IPS DF 6.9 (cell line): ENCODE measurements around the gene SH2D2A.

Experiments
- DNase-seq: peaks from one replicate; pipeline ENCODE4 v3.0.0-alpha.2; 2013; ENCODE audit warnings: low read depth, low spot score
- H3K27ac ChIP-seq: one replicate; pipeline ENCODE4 v1.5.1; 2013; ENCODE audit warnings: low read length, control low read depth
- H3K27me3 ChIP-seq: 2 replicates; pipeline ENCODE4 v1.6.1; 2013; ENCODE audit warnings: mild to moderate bottlenecking, low read length; ENCODE audit not compliant: control insufficient read depth, insufficient read depth
- H3K36me3 ChIP-seq: 2 replicates; pipeline ENCODE4 v1.6.1; 2013; ENCODE audit warnings: low read length; ENCODE audit not compliant: control insufficient read depth, insufficient read depth
- H3K4me1 ChIP-seq: 2 replicates; pipeline ENCODE4 v1.6.1; 2013; ENCODE audit warnings: low read length; ENCODE audit not compliant: control insufficient read depth, insufficient read depth
- H3K4me3 ChIP-seq: 2 replicates; pipeline ENCODE4 v1.5.1; 2013; ENCODE audit warnings: mild to moderate bottlenecking, low read length
- H3K9me3 ChIP-seq: 2 replicates; pipeline ENCODE4 v1.6.1; 2013; ENCODE audit warnings: low read length, inconsistent platforms; ENCODE audit not compliant: control insufficient read depth, insufficient read depth
- WGBS: extraction: QIAGEN DNeasy Blood & Tissue Kit; methylation state at CpG from one replicate; pipeline ENCODE4 v1.1.7; 2013; ENCODE audit warnings: mixed read lengths, missing lambda C conversion rate; ENCODE audit not compliant: insufficient read length, insufficient coverage; 5-methylcytosine and 5-hydroxymethylcytosine counted together

The SH2D2A gene

DNA sequence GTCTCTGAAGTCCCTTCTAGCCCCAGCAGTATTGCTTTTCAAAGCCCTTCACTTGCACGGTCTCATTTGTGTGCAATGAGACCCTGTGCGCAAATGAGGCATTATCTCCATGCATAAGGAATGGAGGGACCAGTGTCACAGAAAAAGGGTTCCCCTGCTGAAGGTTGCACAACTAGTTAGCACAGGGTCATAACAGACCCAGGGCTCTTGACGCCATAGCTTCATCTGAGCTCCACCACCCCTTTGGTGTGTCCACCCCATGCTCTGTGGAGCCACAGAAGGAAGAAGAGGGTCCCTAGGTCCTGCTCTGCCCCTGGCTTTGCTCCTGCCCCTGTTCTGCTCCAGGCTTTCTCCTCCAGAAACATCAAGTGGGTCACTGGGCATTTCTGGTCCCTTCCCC is 12.6 kb downstream of the SH2D2A start:
- H3K9me3 ChIP-seq, result no peaks in the 10 kb centered on the region
- H3K27ac ChIP-seq, result no peak overlapping the region
- H3K4me3 ChIP-seq, result no peak overlapping the region
- WGBS, result no CpG with 5 or more reads among the region's 3 CpGs
- no peak for DNase-seq
- H3K4me1 ChIP-seq, result no peaks in the 10 kb centered on the region
- H3K36me3 ChIP-seq, result peaks cover 5% of the 10 kb centered on the region; the same call in 1 of the 2 replicates
- no peaks in the 10 kb centered on the region for H3K27me3 ChIP-seq

DNA sequence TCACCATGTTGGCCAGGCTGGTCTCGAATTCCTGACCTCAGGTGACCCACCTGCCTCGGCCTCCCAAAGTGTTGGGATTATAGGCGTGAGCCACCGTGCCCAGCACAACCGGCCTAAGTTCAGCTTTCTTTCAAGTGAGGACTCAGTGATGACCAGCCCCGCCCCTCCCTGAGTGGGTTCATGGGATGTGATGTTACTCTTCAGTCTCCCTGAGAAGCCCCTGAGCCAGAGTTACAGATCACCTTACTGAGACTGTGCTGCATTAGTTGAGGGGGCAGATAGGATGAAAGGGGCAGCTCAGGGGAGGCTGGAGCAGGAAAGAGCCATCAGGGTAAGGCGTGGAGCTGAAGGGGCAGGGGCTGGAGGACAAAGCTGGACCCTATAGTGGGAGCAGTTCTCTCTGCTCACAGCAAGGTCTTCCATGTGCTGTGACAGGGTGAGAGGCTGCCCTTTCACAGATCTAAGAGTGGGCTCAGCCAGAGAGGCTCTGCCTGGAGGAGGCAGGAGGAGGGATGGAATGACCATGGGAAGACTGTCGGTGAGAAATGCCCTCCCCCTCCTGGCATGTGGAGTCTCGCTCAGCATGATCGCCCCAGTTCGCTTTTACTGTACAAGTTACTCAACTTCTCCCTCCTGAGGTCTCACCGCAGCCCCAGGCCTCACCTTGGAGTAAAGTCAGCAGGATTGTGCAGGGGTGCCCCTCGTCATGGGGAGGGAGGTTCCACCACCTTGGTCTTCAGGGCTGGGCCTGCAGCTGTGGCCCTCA is 13.4 kb downstream of the SH2D2A start:
- no peak overlapping the region for H3K4me3 ChIP-seq
- no CpG with 5 or more reads among the region's 13 CpGs for WGBS
- no peaks in the 10 kb centered on the region for H3K27me3 ChIP-seq
- H3K9me3 ChIP-seq, result no peaks in the 10 kb centered on the region
- peaks cover 6% of the 10 kb centered on the region; the same call in 1 of the 2 replicates for H3K36me3 ChIP-seq
- no peak for DNase-seq
- H3K27ac ChIP-seq, result no peak overlapping the region
- H3K4me1 ChIP-seq, result no peaks in the 10 kb centered on the region

DNA sequence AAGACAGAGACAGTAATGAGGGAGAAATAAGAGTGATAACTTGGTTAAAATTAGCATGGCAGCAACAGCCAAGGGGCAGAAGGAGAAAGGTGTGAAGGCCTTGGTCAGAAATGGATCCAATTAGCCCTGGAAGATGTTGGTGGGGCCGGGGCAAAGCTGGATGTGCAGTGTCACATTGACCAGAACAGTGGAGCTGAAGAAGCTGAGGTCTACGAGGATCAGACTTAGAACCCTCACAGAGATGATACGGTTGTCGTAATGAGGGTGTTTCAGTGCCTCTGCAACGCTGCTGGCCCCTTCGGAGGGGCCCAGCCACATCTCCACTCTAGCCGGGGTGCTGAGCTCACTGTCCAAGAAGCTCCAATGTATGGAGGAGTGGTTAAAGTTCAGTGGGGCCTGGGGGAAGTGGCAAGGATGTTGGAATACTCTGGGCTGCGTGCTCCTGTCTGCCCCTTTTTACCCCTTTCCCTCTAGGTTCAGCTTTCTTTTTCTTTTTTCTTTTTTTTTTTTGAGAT is 14.2 kb downstream of the SH2D2A start:
- Histone ChIP-seq H3K4me1 (no peaks in the 10 kb centered on the region), H3K36me3 (peaks cover 14% of the 10 kb centered on the region; the same call in 1 of the 2 replicates), H3K4me3 (no peak overlapping the region), H3K27me3 (no peaks in the 10 kb centered on the region), H3K9me3 (no peaks in the 10 kb centered on the region), H3K27ac (no peak overlapping the region)
- no CpG with 5 or more reads among the region's 8 CpGs for WGBS
- DNase-seq, result no peak

- Histone ChIP-seq H3K9me3 (no peaks in the 10 kb centered on the region), H3K27me3 (no peaks in the 10 kb centered on the region), H3K4me3 (no peak overlapping the region), H3K27ac (no peak overlapping the region), H3K4me1 (no peaks in the 10 kb centered on the region), H3K36me3 (peaks cover 14% of the 10 kb centered on the region; the same call in 1 of the 2 replicates)
- WGBS, result no CpG with 5 or more reads among the region's 7 CpGs
- DNase-seq, result no peak
Measured at GRCh38 chr1:156801409-156802121, 15.1 kb downstream of the SH2D2A start.

DNA sequence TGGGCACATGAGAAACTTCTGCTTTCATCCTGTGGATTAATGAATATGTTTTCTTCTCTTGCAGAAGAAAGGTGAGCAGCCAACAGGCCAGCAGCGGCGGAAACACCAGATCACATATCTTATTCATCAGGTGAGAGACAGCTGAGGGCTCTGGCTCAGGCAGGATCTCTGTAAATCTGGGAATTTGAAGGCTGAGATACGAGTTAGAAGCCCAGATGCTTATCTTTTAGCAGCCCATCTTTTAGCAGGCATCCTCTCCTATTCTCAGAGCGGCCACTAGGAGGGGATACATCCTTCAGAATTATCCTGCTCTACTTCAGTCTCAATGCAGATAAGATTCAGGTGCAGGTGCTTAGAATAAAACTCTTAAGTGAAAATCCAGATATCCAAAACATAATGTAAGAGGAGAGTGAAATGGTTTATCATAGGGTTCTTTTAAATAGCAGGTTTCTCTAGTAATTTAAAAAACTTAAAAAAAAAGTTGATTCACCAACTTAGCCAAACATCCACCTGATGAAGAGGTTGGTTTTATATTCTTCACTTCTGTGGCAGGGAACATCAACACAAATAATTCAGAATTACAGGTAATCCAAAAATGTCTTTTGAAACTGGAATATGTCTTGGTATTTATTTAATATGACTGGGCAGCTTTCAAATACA is 19.3 kb downstream of the SH2D2A start:
- no peak overlapping the region for H3K4me3 ChIP-seq
- H3K36me3 ChIP-seq, result peaks cover 24% of the 10 kb centered on the region; the same call in 1 of the 2 replicates
- peak; percentile 41 for DNase-seq
- H3K9me3 ChIP-seq, result no peaks in the 10 kb centered on the region
- H3K27ac ChIP-seq, result no peak overlapping the region
- H3K27me3 ChIP-seq, result no peaks in the 10 kb centered on the region
- no peaks in the 10 kb centered on the region for H3K4me1 ChIP-seq
- WGBS, result no CpG with 5 or more reads among the region's 4 CpGs

DNA sequence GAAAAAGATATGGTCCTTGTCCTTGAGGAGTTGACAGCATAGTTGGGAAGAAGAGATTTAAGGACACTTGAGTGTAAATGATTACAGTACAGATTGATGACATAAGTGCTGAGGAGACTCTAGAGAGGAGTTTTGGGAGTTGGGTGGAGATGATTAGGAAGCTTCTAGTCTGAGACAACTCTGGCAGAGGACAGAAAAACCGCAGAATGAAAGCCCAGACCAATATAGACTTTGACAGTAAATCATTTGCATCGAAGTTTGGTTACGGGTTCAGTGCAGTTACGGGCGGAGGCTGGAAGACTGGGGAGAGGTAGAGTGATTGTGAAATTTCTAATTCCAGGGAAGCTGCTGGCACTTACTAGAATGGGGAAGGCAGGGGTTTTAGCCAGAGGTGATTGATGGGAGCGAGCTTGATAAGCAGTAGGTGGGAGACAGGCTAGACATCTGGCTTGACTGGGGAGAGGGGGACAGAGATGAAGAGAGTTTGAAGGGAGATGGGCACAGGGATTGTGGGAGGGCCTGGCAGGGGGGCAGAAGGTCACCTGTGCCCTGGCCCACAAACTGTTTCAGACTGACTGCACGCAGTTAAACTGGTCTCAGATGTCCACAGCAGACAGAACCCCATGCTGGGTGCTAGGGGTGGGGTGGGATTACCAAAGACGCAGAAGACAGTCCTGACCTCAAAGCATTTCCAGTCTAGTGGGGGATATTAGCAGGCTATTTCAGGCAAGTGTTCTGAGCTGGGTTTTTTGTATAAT is 20.1 kb downstream of the SH2D2A start:
- Histone ChIP-seq H3K4me3 (no peak overlapping the region), H3K27ac (no peak overlapping the region), H3K9me3 (no peaks in the 10 kb centered on the region), H3K27me3 (no peaks in the 10 kb centered on the region), H3K36me3 (peaks cover 27% of the 10 kb centered on the region; the same call in 1 of the 2 replicates), H3K4me1 (no peaks in the 10 kb centered on the region)
- WGBS, result no CpG with 5 or more reads among the region's 8 CpGs
- DNase-seq, result no peak

- peaks cover 27% of the 10 kb centered on the region; the same call in 1 of the 2 replicates for H3K36me3 ChIP-seq
- no peak for DNase-seq
Measured at GRCh38 chr1:156795787-156796186, 20.9 kb downstream of the SH2D2A start.

DNA sequence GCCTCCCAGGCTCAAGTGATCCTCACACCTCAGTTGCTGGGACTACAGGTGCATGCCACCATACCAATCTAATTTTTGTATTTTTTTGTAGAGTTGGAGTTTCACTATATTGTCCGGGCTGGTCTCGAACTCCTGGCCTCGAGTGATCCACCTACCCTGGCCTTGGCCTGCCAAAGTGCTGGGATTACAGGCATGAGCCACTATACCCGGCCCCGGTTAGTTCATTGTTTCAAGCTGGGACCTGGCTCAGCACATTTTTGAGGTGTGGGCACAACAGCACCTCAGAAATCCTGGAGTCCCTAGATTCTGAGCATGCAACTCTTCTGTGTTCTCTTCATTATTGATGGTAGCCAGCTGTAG is 21.3 kb downstream of the SH2D2A start:
- no peaks in the 10 kb centered on the region for H3K27me3 ChIP-seq
- H3K4me3 ChIP-seq, result no peak overlapping the region
- no peaks in the 10 kb centered on the region for H3K4me1 ChIP-seq
- DNase-seq, result no peak
- H3K36me3 ChIP-seq, result peaks cover 24% of the 10 kb centered on the region; the same call in 1 of the 2 replicates
- H3K9me3 ChIP-seq, result no peaks in the 10 kb centered on the region
- H3K27ac ChIP-seq, result no peak overlapping the region
- no CpG with 5 or more reads among the region's 5 CpGs for WGBS

More at GRCh38 chr1:156795787-156796186, 20.9 kb downstream of the SH2D2A start:
- no peaks in the 10 kb centered on the region for H3K9me3 ChIP-seq
- no peaks in the 10 kb centered on the region for H3K27me3 ChIP-seq
- no CpG with 5 or more reads among the region's 7 CpGs for WGBS
- H3K27ac ChIP-seq, result no peak overlapping the region
- no peaks in the 10 kb centered on the region for H3K4me1 ChIP-seq
- no peak overlapping the region for H3K4me3 ChIP-seq

DNA sequence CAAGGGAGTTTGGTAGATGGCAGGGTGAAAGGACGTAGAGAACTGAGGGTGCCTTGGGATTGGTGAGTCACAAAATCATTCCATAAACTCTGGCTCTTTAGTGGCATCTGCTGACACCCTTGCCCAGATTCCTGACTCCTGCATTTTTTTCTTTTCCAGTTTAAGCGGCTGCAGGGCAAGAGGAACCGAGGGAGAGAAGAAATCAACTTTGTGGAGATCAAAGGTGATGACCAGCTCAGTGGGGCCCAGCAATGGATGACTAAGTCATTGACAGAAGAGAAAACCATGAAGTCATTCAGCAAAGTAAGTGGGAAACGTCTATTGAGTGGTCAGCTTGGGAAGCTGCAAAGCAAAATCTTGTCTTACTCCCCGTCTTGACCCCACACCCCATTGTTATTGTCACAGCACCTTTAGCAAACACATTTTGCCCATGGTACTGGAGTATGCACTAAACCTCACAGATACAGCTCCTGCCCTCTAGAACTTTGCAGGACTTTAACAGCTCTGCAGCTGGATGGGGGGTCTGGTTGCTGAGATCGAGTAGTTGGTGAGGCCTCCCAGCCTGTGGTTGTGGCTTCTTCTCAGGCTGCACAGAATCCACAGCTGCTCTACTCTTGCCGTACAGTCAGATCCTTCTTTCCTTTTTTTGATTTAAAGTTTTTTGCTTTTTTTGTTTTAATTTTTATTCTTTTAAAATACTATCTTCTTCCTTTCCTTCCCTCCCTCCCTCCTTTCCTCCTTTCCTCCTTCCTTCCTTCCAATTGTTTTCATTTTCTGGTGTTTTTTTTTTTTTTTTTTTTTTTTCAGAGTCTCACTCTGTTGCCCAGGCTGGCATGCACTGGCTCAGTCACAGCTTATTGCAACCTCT is 21.9 kb downstream of the SH2D2A start:
- Histone ChIP-seq H3K27me3 (no peaks in the 10 kb centered on the region), H3K27ac (no peak overlapping the region), H3K36me3 (peaks cover 24% of the 10 kb centered on the region; the same call in 1 of the 2 replicates), H3K4me3 (no peak overlapping the region), H3K9me3 (no peaks in the 10 kb centered on the region), H3K4me1 (no peaks in the 10 kb centered on the region)
- WGBS, result no CpG with 5 or more reads among the region's 7 CpGs
- no peak for DNase-seq
